H1 (cell line): Measurements from ENCODE around the gene SCARF1. TPM values are rescaled to one million over a fixed set of nuclear protein-coding genes. Genes with fewer than 3 reads are reported as not detected.

ENCODE experiments used
- BACH1 ChIP-seq: IDR thresholded peaks from 2 replicates; pipeline ENCODE4 v1.6.1; 2012; ENCODE audit warnings: low read length, improper control_type of control experiment
- BRCA1 ChIP-seq: IDR thresholded peaks from 2 replicates; pipeline ENCODE4 v1.6.1; 2012; ENCODE audit warnings: low read depth, low read length, improper control_type of control experiment
- CBX8 ChIP-seq: fragments of 300-800, 300-1000 bp; sonication (generic); IDR thresholded peaks from 2 replicates; pipeline ENCODE4 v1.7.1; 2016; ENCODE audit warnings: low read depth, low read length, borderline replicate concordance
- CEBPB ChIP-seq: IDR thresholded peaks from 2 replicates; pipeline ENCODE4 v1.6.1; 2012; ENCODE audit warnings: low read depth, low read length
- EP300 ChIP-seq, 2 experiments: IDR thresholded peaks; 1 replicate in 1 of 2; 2 replicates in 1 of 2; pipeline ENCODE4 v1.6.1; 2011 to 2012; ENCODE audit warnings: low read depth in 2 of 2, low read length in 2 of 2, mild to moderate bottlenecking in 2 of 2, borderline replicate concordance in 1 of 2, inconsistent platforms in 1 of 2, moderate library complexity in 1 of 2
- HDAC2 ChIP-seq, 2 experiments: fragments of 300-600 bp in 1 of 2; sonication (generic) in 1 of 2; IDR thresholded peaks; 2 replicates each; pipeline ENCODE4 v1.6.1; 2011 to 2012; ENCODE audit warnings: low read depth in 2 of 2, low read length in 2 of 2, mild to moderate bottlenecking in 2 of 2, moderate library complexity in 2 of 2, borderline replicate concordance in 1 of 2, inconsistent platforms in 1 of 2
- KDM4A ChIP-seq: IDR thresholded peaks from one replicate; pipeline ENCODE4 v1.7.1; 2012; ENCODE audit warnings: low read depth, mild to moderate bottlenecking, moderate library complexity, low read length, inconsistent platforms; ENCODE audit not compliant: severe bottlenecking
- POLR2A ChIP-seq, 2 experiments: IDR thresholded peaks; 1 replicate in 1 of 2; 2 replicates in 1 of 2; pipeline ENCODE4 v1.6.1; 2011; ENCODE audit warnings: low read depth in 2 of 2, low read length in 2 of 2, mild to moderate bottlenecking in 2 of 2; ENCODE audit errors: control extremely low read depth in 1 of 2
- POU5F1 ChIP-seq: IDR thresholded peaks from 2 replicates; pipeline ENCODE4 v1.6.1; 2011; ENCODE audit warnings: low read depth, mild to moderate bottlenecking, low read length, moderate library complexity
- SUZ12 ChIP-seq: fragments of 200-600 bp; sonication (generic); IDR thresholded peaks from 2 replicates; pipeline ENCODE4 v1.6.1; 2012; ENCODE audit warnings: mild to moderate bottlenecking, inconsistent platforms, low read length, moderate library complexity, mixed read lengths
- polyA plus RNA-seq, 7 experiments: library from polyadenylated mRNA; depleted of rRNA in 3 of 7; stranded (reverse) in 5 of 7; unstranded in 2 of 7; fragments of >200 nt in 5 of 7; fragments of 200-250 nt in 2 of 7; gene quantifications; 1 replicate in 5 of 7; 2 replicates in 1 of 7; 4 replicates in 1 of 7; pipeline versions ENCODE4 v1.2.1 to v1.2.3, GENCODE V29; 2011 to 2013; ENCODE audit warnings: missing spikeins in 2 of 7, mixed read lengths in 2 of 7
- total RNA-seq: library from RNA; stranded (reverse); fragmentation: NEBNext Ultra II Directional; extraction: Animal tissue kit (Norgen Biotek cat#: 25700); gene quantifications from 2 replicates; pipeline ENCODE4 v1.2.1, GENCODE V29; 2021
- TF ChIP-seq, protein P1 (sequence below): fragments of 300-600 bp; sonication (generic); IDR thresholded peaks from 2 replicates; pipeline ENCODE4 v1.7.1; 2012; ENCODE audit warnings: low read length, moderate library complexity, mild to moderate bottlenecking, inconsistent platforms; ENCODE audit not compliant: insufficient replicate concordance

The SCARF1 gene
- total and polyA plus RNA-seq, 2 of the 8 experiments (the other 6 are each of a cell fraction or from before 2014, with no cell fraction given) = 1.1 to 1.6 TPM

DNA sequence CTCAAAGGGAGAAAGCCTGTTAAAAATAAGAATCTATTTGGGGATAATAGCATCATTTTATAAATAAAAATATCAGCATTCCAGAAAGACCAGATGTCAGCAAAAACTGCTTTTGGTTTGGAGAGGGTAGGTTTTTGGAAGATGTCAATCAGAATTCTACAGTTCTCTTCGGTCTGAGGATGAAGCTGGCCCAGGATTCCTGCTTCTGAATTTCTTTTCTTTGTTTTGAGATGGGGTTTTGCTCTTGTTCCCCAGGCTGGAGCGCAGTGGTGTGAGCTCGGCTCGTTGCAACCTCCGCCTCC lies 52.0 kb downstream of the SCARF1 start (continued):
- TF ChIP-seq, protein P1, sequence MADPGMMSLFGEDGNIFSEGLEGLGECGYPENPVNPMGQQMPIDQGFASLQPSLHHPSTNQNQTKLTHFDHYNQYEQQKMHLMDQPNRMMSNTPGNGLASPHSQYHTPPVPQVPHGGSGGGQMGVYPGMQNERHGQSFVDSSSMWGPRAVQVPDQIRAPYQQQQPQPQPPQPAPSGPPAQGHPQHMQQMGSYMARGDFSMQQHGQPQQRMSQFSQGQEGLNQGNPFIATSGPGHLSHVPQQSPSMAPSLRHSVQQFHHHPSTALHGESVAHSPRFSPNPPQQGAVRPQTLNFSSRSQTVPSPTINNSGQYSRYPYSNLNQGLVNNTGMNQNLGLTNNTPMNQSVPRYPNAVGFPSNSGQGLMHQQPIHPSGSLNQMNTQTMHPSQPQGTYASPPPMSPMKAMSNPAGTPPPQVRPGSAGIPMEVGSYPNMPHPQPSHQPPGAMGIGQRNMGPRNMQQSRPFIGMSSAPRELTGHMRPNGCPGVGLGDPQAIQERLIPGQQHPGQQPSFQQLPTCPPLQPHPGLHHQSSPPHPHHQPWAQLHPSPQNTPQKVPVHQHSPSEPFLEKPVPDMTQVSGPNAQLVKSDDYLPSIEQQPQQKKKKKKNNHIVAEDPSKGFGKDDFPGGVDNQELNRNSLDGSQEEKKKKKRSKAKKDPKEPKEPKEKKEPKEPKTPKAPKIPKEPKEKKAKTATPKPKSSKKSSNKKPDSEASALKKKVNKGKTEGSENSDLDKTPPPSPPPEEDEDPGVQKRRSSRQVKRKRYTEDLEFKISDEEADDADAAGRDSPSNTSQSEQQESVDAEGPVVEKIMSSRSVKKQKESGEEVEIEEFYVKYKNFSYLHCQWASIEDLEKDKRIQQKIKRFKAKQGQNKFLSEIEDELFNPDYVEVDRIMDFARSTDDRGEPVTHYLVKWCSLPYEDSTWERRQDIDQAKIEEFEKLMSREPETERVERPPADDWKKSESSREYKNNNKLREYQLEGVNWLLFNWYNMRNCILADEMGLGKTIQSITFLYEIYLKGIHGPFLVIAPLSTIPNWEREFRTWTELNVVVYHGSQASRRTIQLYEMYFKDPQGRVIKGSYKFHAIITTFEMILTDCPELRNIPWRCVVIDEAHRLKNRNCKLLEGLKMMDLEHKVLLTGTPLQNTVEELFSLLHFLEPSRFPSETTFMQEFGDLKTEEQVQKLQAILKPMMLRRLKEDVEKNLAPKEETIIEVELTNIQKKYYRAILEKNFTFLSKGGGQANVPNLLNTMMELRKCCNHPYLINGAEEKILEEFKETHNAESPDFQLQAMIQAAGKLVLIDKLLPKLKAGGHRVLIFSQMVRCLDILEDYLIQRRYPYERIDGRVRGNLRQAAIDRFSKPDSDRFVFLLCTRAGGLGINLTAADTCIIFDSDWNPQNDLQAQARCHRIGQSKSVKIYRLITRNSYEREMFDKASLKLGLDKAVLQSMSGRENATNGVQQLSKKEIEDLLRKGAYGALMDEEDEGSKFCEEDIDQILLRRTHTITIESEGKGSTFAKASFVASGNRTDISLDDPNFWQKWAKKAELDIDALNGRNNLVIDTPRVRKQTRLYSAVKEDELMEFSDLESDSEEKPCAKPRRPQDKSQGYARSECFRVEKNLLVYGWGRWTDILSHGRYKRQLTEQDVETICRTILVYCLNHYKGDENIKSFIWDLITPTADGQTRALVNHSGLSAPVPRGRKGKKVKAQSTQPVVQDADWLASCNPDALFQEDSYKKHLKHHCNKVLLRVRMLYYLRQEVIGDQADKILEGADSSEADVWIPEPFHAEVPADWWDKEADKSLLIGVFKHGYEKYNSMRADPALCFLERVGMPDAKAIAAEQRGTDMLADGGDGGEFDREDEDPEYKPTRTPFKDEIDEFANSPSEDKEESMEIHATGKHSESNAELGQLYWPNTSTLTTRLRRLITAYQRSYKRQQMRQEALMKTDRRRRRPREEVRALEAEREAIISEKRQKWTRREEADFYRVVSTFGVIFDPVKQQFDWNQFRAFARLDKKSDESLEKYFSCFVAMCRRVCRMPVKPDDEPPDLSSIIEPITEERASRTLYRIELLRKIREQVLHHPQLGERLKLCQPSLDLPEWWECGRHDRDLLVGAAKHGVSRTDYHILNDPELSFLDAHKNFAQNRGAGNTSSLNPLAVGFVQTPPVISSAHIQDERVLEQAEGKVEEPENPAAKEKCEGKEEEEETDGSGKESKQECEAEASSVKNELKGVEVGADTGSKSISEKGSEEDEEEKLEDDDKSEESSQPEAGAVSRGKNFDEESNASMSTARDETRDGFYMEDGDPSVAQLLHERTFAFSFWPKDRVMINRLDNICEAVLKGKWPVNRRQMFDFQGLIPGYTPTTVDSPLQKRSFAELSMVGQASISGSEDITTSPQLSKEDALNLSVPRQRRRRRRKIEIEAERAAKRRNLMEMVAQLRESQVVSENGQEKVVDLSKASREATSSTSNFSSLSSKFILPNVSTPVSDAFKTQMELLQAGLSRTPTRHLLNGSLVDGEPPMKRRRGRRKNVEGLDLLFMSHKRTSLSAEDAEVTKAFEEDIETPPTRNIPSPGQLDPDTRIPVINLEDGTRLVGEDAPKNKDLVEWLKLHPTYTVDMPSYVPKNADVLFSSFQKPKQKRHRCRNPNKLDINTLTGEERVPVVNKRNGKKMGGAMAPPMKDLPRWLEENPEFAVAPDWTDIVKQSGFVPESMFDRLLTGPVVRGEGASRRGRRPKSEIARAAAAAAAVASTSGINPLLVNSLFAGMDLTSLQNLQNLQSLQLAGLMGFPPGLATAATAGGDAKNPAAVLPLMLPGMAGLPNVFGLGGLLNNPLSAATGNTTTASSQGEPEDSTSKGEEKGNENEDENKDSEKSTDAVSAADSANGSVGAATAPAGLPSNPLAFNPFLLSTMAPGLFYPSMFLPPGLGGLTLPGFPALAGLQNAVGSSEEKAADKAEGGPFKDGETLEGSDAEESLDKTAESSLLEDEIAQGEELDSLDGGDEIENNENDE = no peak
- TF ChIP-seq KDM4A (no peak), BACH1 (no peak), SUZ12 (no peak), CBX8 (no peak), CEBPB (no peak), BRCA1 (no peak), POLR2A (IDR thresholded peaks at IDR 0.05; ENCODE audit: control extremely low read depth in 1 of 2, low read depth in 2 of 2, low read length in 2 of 2) (no peak), POU5F1 (no peak), EP300 (IDR thresholded peaks at IDR 0.05; ENCODE audit: borderline replicate concordance in 1 of 2, low read depth in 2 of 2, low read length in 2 of 2) (no peak), HDAC2 (IDR thresholded peaks at IDR 0.05; ENCODE audit: borderline replicate concordance in 1 of 2, low read depth in 2 of 2, low read length in 2 of 2) (no peak)
